CD4-positive, alpha-beta memory T cell (primary cell): ENCODE measurements around the gene SNCAIP. TPM values are rescaled to one million over a fixed set of nuclear protein-coding genes. Genes with fewer than 3 reads are reported as not detected.

Experiments used
- CTCF ChIA-PET: fragments of 350-600 bp; sonication (Branson Sonifier 250); formaldehyde crosslinking; loops from one replicate; lab custom pipeline; 2021; ENCODE audit warnings: inconsistent platforms; ENCODE audit not compliant: partially characterized antibody; lab: Charles Lee
- POLR2A ChIA-PET: fragments of 350-600 bp; sonication (Branson Sonifier 250); formaldehyde crosslinking; loops from one replicate; lab custom pipeline; 2021; ENCODE audit not compliant: partially characterized antibody; lab: Charles Lee
- DNase-seq, 5 donors: peaks; one replicate each; pipeline versions ENCODE4 v3.0.0 to v3.0.0-alpha.2; 2020 to 2022; ENCODE audit warnings: mixed read lengths in 1 of 5
- H3K27ac ChIP-seq: one replicate; pipeline ENCODE4 v1.7.0; 2013; ENCODE audit warnings: low read depth, low read length
- H3K27me3 ChIP-seq: 2 replicates; pipeline ENCODE4 v1.7.0; 2013; ENCODE audit warnings: mild to moderate bottlenecking, low read length, moderate library complexity; ENCODE audit not compliant: insufficient read depth
- H3K36me3 ChIP-seq: 2 replicates; pipeline ENCODE4 v1.7.0; 2013; ENCODE audit warnings: mild to moderate bottlenecking, low read length, moderate library complexity; ENCODE audit not compliant: insufficient read depth
- H3K4me1 ChIP-seq: 2 replicates; pipeline ENCODE4 v1.7.0; 2013; ENCODE audit warnings: mild to moderate bottlenecking, low read length, moderate library complexity; ENCODE audit not compliant: insufficient read depth
- H3K4me3 ChIP-seq, 2 donors: one replicate each; pipeline ENCODE4 v1.7.0; 2013; ENCODE audit warnings: low read length in 2 of 2, mild to moderate bottlenecking in 1 of 2
- H3K9me3 ChIP-seq, 2 donors: one replicate each; pipeline ENCODE4 v1.7.0; 2013; ENCODE audit warnings: low read length in 2 of 2, control low read depth in 1 of 2; ENCODE audit not compliant: control insufficient read depth in 1 of 2
- H3K27ac Mint-ChIP-seq, 7 donors: one replicate each; pipeline ENCODE4 v1.8.0; 2020 to 2021; ENCODE audit warnings: mixed read lengths in 7 of 7, mild to moderate bottlenecking in 6 of 7, inconsistent platforms in 3 of 7, moderate library complexity in 3 of 7
- H3K27me3 Mint-ChIP-seq, 2 donors: one replicate each; pipeline ENCODE4 v1.8.0; 2020 to 2021; ENCODE audit warnings: mixed read lengths in 2 of 2
- H3K36me3 Mint-ChIP-seq, 2 donors: one replicate each; pipeline ENCODE4 v1.8.0; 2020 to 2021; ENCODE audit warnings: mixed read lengths in 2 of 2, inconsistent platforms in 1 of 2, mild to moderate bottlenecking in 1 of 2
- H3K4me1 Mint-ChIP-seq, 4 donors: one replicate each; pipeline ENCODE4 v1.8.0; 2020 to 2021; ENCODE audit warnings: mixed read lengths in 4 of 4, mild to moderate bottlenecking in 1 of 4
- H3K4me3 Mint-ChIP-seq, 8 donors: one replicate each; pipeline ENCODE4 v1.8.0; 2020 to 2021; ENCODE audit warnings: mixed read lengths in 8 of 8, mild to moderate bottlenecking in 7 of 8, moderate library complexity in 6 of 8, inconsistent platforms in 3 of 8
- H3K9me3 Mint-ChIP-seq, 8 donors: one replicate each; pipeline ENCODE4 v1.8.0; 2020 to 2021; ENCODE audit warnings: mixed read lengths in 8 of 8, mild to moderate bottlenecking in 5 of 8, inconsistent platforms in 3 of 8, moderate library complexity in 1 of 8
- intact Hi-C: fragments of 100-400 bp; cut with micrococcal nuclease; formaldehyde crosslinking; loops from one replicate; pipeline ENCODE4 v1.15.1; 2023
- polyA plus RNA-seq, 2 donors: library from polyadenylated mRNA; unstranded; fragments of 300-500 nt; fragmentation: Illumina TruSeq; gene quantifications; one replicate each; pipeline ENCODE4 v1.2.3, GENCODE V29; 2021
- total RNA-seq, 2 experiments: library from RNA; stranded (reverse); gene quantifications; one replicate each; pipeline ENCODE4 v1.2.3, GENCODE V29; 2021

The SNCAIP gene
- total and polyA plus RNA-seq, 4 experiments from 2014 or later: not detected

- CTCF ChIA-PET: no interaction called here
- Histone ChIP-seq H3K36me3 (no peaks in the 10 kb centered on the region), H3K27ac (no peak overlapping the region), H3K4me3 (no peak overlapping the region), H3K4me1 (no peaks in the 10 kb centered on the region), H3K9me3 (no peaks in the 10 kb centered on the region), H3K27me3 (no peaks in the 10 kb centered on the region)
- DNase-seq: no peak
- POLR2A ChIA-PET: no interaction called here
- no peaks in the 10 kb centered on the region for H3K27me3 Mint-ChIP-seq
- H3K4me3 Mint-ChIP-seq: no peak overlapping the region
- no peaks in the 10 kb centered on the region for H3K36me3 Mint-ChIP-seq
- no peak overlapping the region for H3K27ac Mint-ChIP-seq
- H3K4me1 Mint-ChIP-seq: no peaks in the 10 kb centered on the region
- intact Hi-C loops: no loop called here
- no peaks in the 10 kb centered on the region for H3K9me3 Mint-ChIP-seq
These were observed 153.1 kb downstream of the SNCAIP start for GRCh38 chr5:122465031-122465577.

DNA sequence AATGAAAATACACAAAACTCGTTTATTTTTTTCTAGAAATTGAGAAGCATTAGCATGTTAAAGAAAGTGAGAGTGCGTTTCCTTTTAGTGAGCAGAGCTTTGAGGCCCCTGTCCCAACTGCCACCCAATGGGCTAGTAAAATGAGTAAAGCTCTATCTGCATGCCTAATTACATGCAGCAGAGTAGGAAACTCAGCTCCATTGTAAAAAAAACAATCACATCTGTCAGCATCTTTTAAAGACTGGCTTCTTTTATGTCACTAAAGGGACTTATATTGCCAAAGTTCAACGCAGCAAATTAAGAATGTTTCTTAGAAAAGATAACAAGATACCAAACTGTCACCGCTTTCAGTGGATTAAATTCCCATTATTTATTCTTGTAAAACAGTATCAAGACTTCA, 154.0 kb downstream of the SNCAIP start:
- no peaks in the 10 kb centered on the region for H3K27me3 Mint-ChIP-seq
- no peak overlapping the region for H3K27ac Mint-ChIP-seq
- H3K36me3 ChIP-seq: no peaks in the 10 kb centered on the region
- no peaks in the 10 kb centered on the region for H3K9me3 ChIP-seq
- DNase-seq: no peak
- H3K4me3 Mint-ChIP-seq: no peak overlapping the region
- POLR2A ChIA-PET: no interaction called here
- intact Hi-C loops: no loop called here
- H3K9me3 Mint-ChIP-seq: no peaks in the 10 kb centered on the region
- no peaks in the 10 kb centered on the region for H3K27me3 ChIP-seq
- H3K4me3 ChIP-seq: no peak overlapping the region
- no peaks in the 10 kb centered on the region for H3K4me1 ChIP-seq
- H3K27ac ChIP-seq: no peak overlapping the region
- CTCF ChIA-PET: no interaction called here
- H3K36me3 Mint-ChIP-seq: no peaks in the 10 kb centered on the region
- no peaks in the 10 kb centered on the region for H3K4me1 Mint-ChIP-seq

DNA sequence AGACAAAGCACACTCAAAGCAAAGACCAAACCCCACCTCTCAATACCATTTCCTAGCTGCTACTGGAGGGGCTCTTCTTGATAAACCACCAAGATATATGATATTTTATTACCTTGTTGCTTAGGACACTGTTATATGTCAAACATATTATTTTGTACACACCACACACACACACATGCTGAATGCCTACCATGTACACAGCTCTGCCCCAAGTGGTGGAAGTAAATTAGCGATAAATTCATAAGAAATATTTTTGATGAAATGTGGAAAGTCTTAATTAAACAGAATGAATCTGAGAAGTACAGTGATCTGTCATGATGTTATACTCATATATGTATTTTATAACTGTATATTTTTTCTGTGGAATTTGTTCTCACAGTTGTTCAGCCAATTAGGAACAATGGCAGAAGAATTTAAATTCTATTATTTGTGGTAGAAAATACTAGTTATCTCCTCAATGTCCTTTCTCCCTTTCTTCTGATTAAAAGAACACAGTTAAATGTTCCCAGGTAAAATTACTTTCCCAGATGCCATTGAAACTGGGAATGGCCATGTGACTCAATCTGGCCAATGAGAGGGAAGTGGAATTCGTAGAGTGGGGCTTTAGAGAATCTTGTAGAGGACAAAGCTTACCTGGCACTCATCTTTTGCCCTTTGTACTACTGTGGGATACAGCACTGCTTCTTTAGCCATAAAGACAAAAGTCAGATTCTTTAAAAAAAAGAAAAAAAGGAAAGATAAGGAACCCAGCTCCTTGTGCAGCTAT, 156.5 kb downstream of the SNCAIP start:
- ChIA-PET POLR2A (no interaction called here), CTCF (no interaction called here)
- no peaks in the 10 kb centered on the region for H3K9me3 ChIP-seq
- peaks cover 0 to 4% of the 10 kb centered on the region in 2 donors for H3K27me3 Mint-ChIP-seq
- H3K27ac ChIP-seq: no peak overlapping the region
- no peak overlapping the region for H3K4me3 Mint-ChIP-seq
- H3K27ac Mint-ChIP-seq: no peak overlapping the region
- intact Hi-C loops: no loop called here
- DNase-seq: no peak
- H3K36me3 ChIP-seq: no peaks in the 10 kb centered on the region
- H3K36me3 Mint-ChIP-seq: no peaks in the 10 kb centered on the region
- H3K27me3 ChIP-seq: no peaks in the 10 kb centered on the region
- H3K4me1 Mint-ChIP-seq: no peaks in the 10 kb centered on the region
- no peaks in the 10 kb centered on the region for H3K9me3 Mint-ChIP-seq
- H3K4me3 ChIP-seq: no peak overlapping the region
- no peaks in the 10 kb centered on the region for H3K4me1 ChIP-seq

- intact Hi-C loops: no loop called here
- Mint-ChIP-seq H3K4me3 (no peak overlapping the region), H3K36me3 (no peaks in the 10 kb centered on the region), H3K9me3 (no peaks in the 10 kb centered on the region), H3K4me1 (no peaks in the 10 kb centered on the region), H3K27ac (no peak overlapping the region), H3K27me3 (peaks cover 0 to 4% of the 10 kb centered on the region in 2 donors)
- Histone ChIP-seq H3K36me3 (no peaks in the 10 kb centered on the region), H3K27ac (no peak overlapping the region), H3K9me3 (no peaks in the 10 kb centered on the region), H3K4me3 (no peak overlapping the region), H3K4me1 (no peaks in the 10 kb centered on the region), H3K27me3 (no peaks in the 10 kb centered on the region)
- no peak for DNase-seq
- CTCF ChIA-PET: no interaction called here
- POLR2A ChIA-PET: no interaction called here
These were observed 157.4 kb downstream of the SNCAIP start for GRCh38 chr5:122469384-122469919.

- H3K4me1 Mint-ChIP-seq: no peaks in the 10 kb centered on the region
- H3K4me1 ChIP-seq: no peaks in the 10 kb centered on the region
- no peak overlapping the region for H3K27ac Mint-ChIP-seq
- H3K27me3 ChIP-seq: no peaks in the 10 kb centered on the region
- no peaks in the 10 kb centered on the region for H3K9me3 ChIP-seq
- no peaks in the 10 kb centered on the region for H3K36me3 ChIP-seq
- no peak overlapping the region for H3K4me3 ChIP-seq
- POLR2A ChIA-PET: no interaction called here
- H3K36me3 Mint-ChIP-seq: no peaks in the 10 kb centered on the region
- DNase-seq: no peak
- peaks cover 0 to 4% of the 10 kb centered on the region in 2 donors for H3K27me3 Mint-ChIP-seq
- intact Hi-C loops: no loop called here
- no peak overlapping the region for H3K4me3 Mint-ChIP-seq
- CTCF ChIA-PET: no interaction called here
- H3K27ac ChIP-seq: no peak overlapping the region
- H3K9me3 Mint-ChIP-seq: peaks cover 0 to 2% (median 0%) of the 10 kb centered on the region in 8 donors
These were observed 158.3 kb downstream of the SNCAIP start for GRCh38 chr5:122470365-122470764.

- Mint-ChIP-seq H3K4me1 (no peaks in the 10 kb centered on the region), H3K27ac (no peak overlapping the region), H3K36me3 (no peaks in the 10 kb centered on the region), H3K4me3 (no peak overlapping the region), H3K27me3 (peaks cover 0 to 4% of the 10 kb centered on the region in 2 donors), H3K9me3 (peaks cover 0 to 2% (median 0%) of the 10 kb centered on the region in 8 donors)
- CTCF ChIA-PET: no interaction called here
- Histone ChIP-seq H3K4me1 (no peaks in the 10 kb centered on the region), H3K36me3 (no peaks in the 10 kb centered on the region), H3K9me3 (no peaks in the 10 kb centered on the region), H3K4me3 (no peak overlapping the region), H3K27ac (no peak overlapping the region), H3K27me3 (no peaks in the 10 kb centered on the region)
- no peak for DNase-seq
- POLR2A ChIA-PET: no interaction called here
- intact Hi-C loops: no loop called here
These were observed 159.2 kb downstream of the SNCAIP start for GRCh38 chr5:122471031-122471751.

DNA sequence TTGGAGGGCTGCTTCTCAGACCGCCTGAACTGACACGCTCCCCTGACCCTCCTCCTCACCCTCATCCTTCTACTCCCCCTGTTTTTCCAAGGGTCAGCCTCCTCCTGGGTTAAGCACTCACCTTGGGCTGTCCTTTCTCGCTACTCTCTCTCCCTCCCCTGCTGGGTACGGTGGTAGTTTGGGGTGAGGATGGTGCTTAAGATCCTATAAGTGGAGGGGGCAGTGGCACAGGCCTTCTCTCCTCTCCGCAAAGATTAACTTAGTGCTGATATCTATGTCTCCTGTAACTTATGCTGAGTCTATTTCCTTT, 159.7 kb downstream of the SNCAIP start:
- H3K9me3 ChIP-seq: no peaks in the 10 kb centered on the region
- H3K27me3 ChIP-seq: no peaks in the 10 kb centered on the region
- H3K4me1 ChIP-seq: no peaks in the 10 kb centered on the region
- CTCF ChIA-PET: no interaction called here
- Mint-ChIP-seq H3K4me3 (no peak overlapping the region), H3K9me3 (peaks cover 0 to 2% (median 0%) of the 10 kb centered on the region in 8 donors), H3K27me3 (peaks cover 0 to 4% of the 10 kb centered on the region in 2 donors), H3K36me3 (no peaks in the 10 kb centered on the region), H3K4me1 (no peaks in the 10 kb centered on the region), H3K27ac (no peak overlapping the region)
- no peak for DNase-seq
- H3K36me3 ChIP-seq: no peaks in the 10 kb centered on the region
- POLR2A ChIA-PET: no interaction called here
- no peak overlapping the region for H3K27ac ChIP-seq
- intact Hi-C loops: no loop called here
- no peak overlapping the region for H3K4me3 ChIP-seq
